HUES64 (cell line): ENCODE measurements around the gene CPLANE2.
"Not testable (repeated sequence)": the region's sequence is repeated elsewhere in the genome, so short reads cannot be mapped to it uniquely, and the experiment has no call there.

Experiments used
- H3K27ac ChIP-seq: 2 replicates; pipeline ENCODE4 v1.7.0; 2013; ENCODE audit warnings: low read depth, low read length, inconsistent platforms
- H3K27me3 ChIP-seq: 2 replicates; pipeline ENCODE4 v1.6.1; 2013; ENCODE audit warnings: mild to moderate bottlenecking, low read length; ENCODE audit not compliant: insufficient read depth
- H3K36me3 ChIP-seq: 2 replicates; pipeline ENCODE4 v1.6.1; 2013; ENCODE audit warnings: mild to moderate bottlenecking, low read length; ENCODE audit not compliant: insufficient read depth
- H3K4me1 ChIP-seq: 2 replicates; pipeline ENCODE4 v1.6.1; 2013; ENCODE audit warnings: mild to moderate bottlenecking, low read length, moderate library complexity; ENCODE audit not compliant: insufficient read depth
- H3K4me3 ChIP-seq: 2 replicates; pipeline ENCODE4 v1.5.1; 2013; ENCODE audit warnings: mild to moderate bottlenecking, low read length, moderate library complexity
- H3K9ac ChIP-seq: 2 replicates; pipeline ENCODE4 v1.6.1; 2013; ENCODE audit warnings: mild to moderate bottlenecking, low read depth, low read length
- H3K9me3 ChIP-seq: 2 replicates; pipeline ENCODE4 v1.6.1; 2013; ENCODE audit warnings: low read depth, low read length; ENCODE audit not compliant: insufficient read depth
- WGBS: fragments of 150-250, 120-280 bp; methylation state at CpG from one replicate; pipeline ENCODE4 v1.1.7; 2013; ENCODE audit warnings: missing lambda C conversion rate; 5-methylcytosine and 5-hydroxymethylcytosine counted together

The CPLANE2 gene

DNA sequence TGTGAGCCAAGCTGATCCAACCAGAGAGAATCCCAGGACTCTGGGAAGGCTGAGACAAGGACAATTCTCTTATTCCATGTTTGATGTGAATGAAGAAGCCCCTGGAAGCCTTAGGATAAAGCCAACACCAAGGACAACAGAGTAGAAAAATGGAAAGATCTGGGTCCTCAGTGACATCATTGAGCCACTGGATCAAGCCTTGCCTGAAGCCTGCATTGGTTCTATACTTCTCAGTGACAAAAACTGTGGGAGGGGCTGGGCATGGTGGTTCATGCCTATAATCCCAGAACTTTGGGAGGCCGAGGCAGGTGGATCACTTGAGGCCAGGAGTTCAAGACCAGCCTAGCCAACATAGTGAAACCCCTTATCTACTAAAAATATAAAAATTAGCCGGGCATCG is 40.1 kb downstream of the CPLANE2 start:
- whole genome bisulfite sequencing, result 88% methylated on average over 3 of the region's 3 CpGs
- Histone ChIP-seq H3K9me3 (no peaks in the 10 kb centered on the region), H3K36me3 (peaks cover 24% of the 10 kb centered on the region), H3K27ac (no peak overlapping the region), H3K4me3 (no peak overlapping the region), H3K4me1 (no peaks in the 10 kb centered on the region), H3K27me3 (no peaks in the 10 kb centered on the region), H3K9ac (no peak overlapping the region)

DNA sequence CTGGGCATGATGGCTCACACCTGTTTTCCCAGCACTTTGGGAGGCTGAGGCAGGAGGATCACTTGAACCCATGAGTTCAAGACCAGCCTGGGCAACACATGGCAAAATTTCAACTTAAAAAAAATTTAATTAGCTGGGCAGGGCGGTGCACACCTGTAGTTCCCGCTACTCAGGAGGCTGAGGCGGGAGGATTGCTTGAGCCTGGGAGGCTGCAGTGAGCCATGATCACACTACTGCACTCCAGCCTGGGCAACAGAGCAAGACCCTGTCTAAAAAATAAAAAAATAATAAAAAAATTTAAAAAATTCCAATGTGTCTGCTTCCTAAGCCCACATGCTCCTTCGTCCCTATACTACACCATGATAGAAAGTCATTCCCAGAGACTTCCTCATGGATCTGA is 40.8 kb downstream of the CPLANE2 start:
- not testable (repeated sequence) for H3K4me3 ChIP-seq, H3K27ac ChIP-seq, H3K9me3 ChIP-seq, H3K4me1 ChIP-seq, H3K9ac ChIP-seq, H3K27me3 ChIP-seq
- peaks cover 18% of the 10 kb centered on the region for H3K36me3 ChIP-seq
- WGBS, result 97% methylated on average over 4 of the region's 4 CpGs

DNA sequence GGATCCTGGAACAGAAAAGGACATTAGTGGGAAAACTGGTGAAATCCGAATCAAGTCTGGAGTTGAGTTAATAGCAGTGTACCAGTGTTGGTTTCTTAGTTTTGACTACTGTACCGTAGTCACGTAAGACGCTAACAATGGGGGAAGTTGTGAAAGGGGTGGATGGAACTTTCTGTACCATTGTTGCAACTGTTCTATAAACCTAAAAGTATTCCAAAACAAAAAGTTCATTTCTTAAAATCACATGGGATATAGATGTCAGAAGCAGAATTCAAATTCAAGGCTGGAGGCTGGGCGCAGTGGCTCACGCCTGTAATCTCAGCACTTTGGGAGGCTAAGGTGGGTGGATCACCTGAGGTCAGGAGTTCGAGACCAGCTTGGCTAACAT is 41.5 kb downstream of the CPLANE2 start:
- Histone ChIP-seq H3K4me1 (no peaks in the 10 kb centered on the region), H3K27ac (no peak overlapping the region), H3K36me3 (peaks cover 18% of the 10 kb centered on the region), H3K27me3 (no peaks in the 10 kb centered on the region), H3K4me3 (no peak overlapping the region), H3K9me3 (no peaks in the 10 kb centered on the region), H3K9ac (no peak overlapping the region)
- WGBS, result 96% methylated on average over 7 of the region's 7 CpGs

DNA sequence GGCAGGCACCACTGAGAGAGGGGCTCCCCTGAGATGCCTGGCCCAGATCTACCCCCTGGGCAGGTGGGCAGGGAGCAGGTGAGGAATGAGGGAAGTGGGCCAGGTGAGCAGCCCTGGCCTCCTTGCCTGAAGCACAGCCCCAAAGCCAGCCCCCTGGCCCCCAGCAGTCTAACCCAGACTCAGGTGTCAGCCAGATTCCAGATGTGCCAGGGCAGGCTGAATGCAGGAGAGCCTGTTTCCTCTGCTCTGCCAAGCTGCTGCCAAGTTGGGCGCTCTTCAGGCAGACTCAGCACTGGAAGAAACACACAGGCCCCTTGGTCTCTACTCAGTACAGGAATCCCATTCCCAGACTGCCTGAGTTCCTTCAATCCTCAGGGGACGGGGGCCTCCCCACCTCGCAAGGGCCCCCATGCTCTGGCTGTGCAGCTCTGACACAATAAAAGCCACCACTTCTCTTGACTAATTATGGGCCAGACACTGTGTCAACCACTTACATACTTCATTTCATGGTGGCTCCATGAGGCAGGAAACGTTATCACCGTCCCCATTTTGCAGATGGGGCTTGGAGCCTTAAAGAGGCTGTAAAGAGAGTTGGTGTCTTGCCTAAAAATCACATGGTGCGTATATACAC is 45.0 kb downstream of the CPLANE2 start:
- no peaks in the 10 kb centered on the region for H3K36me3 ChIP-seq
- no peak overlapping the region for H3K9ac ChIP-seq
- 97% methylated on average over 5 of the region's 6 CpGs for WGBS
- H3K27me3 ChIP-seq, result no peaks in the 10 kb centered on the region
- H3K9me3 ChIP-seq, result no peaks in the 10 kb centered on the region
- H3K4me3 ChIP-seq, result no peak overlapping the region
- H3K4me1 ChIP-seq, result no peaks in the 10 kb centered on the region
- no peak overlapping the region for H3K27ac ChIP-seq

DNA sequence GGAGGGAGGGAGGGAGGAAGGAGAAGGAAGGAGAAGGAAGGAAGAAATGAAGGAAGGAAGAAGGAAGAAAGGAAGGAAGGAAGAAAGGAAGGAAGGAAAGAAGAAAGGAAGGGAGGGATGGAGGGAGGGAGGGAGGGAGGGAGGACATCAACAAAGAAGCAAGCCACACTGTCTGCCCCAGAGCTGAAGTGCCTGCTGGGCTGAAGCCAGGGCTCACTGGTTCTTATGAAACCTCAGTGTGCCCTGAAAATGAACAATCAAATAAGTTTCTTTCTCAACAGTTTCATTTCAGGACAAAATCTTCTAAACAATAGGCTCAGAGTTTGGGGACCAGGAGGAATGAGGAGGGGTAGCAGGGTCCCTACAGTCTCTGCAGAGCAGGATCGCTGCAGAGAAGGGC is 45.7 kb downstream of the CPLANE2 start:
- no peaks in the 10 kb centered on the region for H3K27me3 ChIP-seq
- H3K27ac ChIP-seq, result no peak overlapping the region
- 74% methylated on average over 1 of the region's 1 CpG for WGBS
- H3K9ac ChIP-seq, result no peak overlapping the region
- H3K36me3 ChIP-seq, result no peaks in the 10 kb centered on the region
- no peaks in the 10 kb centered on the region for H3K4me1 ChIP-seq
- H3K4me3 ChIP-seq, result no peak overlapping the region
- no peaks in the 10 kb centered on the region for H3K9me3 ChIP-seq

DNA sequence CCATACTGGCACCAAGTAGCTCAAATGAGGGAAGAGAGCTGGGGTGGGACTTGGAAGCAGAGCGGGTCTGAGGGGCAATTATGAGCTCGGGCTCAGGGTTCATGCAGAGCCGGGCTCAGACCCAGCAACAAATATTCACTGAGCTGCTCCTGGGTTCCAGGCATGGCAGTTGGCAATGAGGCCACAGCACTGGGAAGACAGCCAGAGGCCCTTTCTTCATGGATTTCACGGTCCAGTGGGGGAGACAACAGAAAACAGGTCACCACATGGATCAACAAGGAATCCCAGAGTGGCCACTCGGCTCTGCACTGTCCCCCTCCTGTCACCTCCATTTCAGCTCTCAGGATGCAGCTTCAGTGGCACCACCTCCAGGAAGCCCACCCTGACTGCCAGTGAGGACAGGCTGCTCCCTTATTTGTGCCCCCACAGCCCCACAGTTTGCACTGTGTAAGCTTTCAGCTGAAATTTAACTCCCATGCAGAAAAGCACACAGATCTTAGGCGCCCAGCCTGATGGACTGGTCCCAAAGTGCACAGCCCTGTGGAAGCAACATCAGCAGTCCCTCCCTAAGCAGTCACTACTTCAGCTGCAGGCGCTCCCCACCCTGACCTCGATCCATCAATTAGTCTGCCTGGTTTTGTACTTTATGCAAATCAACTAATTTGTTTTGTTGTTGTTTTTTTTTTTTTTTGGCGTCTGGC is 46.9 kb downstream of the CPLANE2 start:
- Histone ChIP-seq H3K4me3 (no peak overlapping the region), H3K27ac (no peak overlapping the region), H3K4me1 (no peaks in the 10 kb centered on the region), H3K9ac (no peak overlapping the region), H3K36me3 (no peaks in the 10 kb centered on the region), H3K27me3 (no peaks in the 10 kb centered on the region), H3K9me3 (no peaks in the 10 kb centered on the region)
- 71% methylated on average over 9 of the region's 9 CpGs for WGBS

DNA sequence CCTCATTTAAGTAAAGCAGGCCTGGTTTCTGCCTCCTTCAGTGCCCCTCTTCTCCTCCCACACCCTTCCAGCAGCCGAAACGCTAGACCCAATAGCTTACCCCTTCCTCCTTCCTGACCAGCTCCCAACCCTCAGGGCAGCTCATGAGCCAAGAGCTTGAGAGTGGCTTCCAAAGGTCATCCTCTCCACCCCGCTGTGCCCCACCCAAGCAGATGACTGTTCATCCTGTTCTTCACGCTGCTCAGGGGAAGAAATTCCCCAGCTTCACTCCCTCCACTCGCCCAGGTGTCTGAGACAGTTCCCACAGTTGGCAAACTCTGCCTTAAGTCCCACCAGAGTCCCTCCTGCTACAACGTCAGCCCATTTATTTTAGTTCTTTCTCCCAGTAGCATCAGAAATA is 48.0 kb downstream of the CPLANE2 start:
- H3K4me3 ChIP-seq, result no peak overlapping the region
- H3K36me3 ChIP-seq, result no peaks in the 10 kb centered on the region
- no peaks in the 10 kb centered on the region for H3K27me3 ChIP-seq
- 77% methylated on average over 6 of the region's 6 CpGs for WGBS
- no peak overlapping the region for H3K27ac ChIP-seq
- H3K9me3 ChIP-seq, result no peaks in the 10 kb centered on the region
- no peak overlapping the region for H3K9ac ChIP-seq
- H3K4me1 ChIP-seq, result no peaks in the 10 kb centered on the region

DNA sequence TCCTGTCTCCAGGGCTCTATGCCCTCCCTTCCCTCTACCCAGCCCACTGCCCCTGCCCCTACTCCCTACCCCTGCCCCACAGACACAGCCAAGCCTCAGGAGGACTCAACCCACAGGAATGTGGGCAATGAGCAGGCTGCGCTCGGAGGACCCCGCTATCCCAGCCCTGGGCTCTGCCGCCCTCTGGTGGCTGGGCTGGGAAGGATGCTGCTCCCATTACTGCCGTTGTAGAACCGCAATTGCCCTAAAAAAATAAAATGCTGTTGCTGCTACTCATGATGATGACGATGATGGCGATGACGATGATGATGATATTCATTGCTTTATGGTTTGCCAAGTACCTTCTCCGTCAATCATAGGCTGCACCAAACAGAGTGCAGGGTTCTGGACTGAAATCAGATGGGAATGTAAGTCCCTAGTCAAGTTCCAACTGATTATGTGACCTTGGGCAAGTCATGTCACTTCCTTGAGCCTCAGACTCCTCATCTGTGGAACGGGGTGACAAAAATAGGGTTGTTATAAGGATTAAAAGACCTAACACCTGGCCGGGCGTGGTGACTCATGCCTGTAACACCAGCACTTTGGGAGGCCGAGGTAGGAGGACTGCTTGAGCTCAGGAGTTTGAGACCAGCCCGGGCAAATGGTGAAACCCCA is 49.1 kb downstream of the CPLANE2 start:
- Histone ChIP-seq H3K9ac (no peak overlapping the region), H3K4me1 (no peaks in the 10 kb centered on the region), H3K4me3 (no peak overlapping the region), H3K36me3 (no peaks in the 10 kb centered on the region), H3K27me3 (no peaks in the 10 kb centered on the region), H3K27ac (no peak overlapping the region), H3K9me3 (no peaks in the 10 kb centered on the region)
- WGBS, result 32% methylated on average over 15 of the region's 15 CpGs

DNA sequence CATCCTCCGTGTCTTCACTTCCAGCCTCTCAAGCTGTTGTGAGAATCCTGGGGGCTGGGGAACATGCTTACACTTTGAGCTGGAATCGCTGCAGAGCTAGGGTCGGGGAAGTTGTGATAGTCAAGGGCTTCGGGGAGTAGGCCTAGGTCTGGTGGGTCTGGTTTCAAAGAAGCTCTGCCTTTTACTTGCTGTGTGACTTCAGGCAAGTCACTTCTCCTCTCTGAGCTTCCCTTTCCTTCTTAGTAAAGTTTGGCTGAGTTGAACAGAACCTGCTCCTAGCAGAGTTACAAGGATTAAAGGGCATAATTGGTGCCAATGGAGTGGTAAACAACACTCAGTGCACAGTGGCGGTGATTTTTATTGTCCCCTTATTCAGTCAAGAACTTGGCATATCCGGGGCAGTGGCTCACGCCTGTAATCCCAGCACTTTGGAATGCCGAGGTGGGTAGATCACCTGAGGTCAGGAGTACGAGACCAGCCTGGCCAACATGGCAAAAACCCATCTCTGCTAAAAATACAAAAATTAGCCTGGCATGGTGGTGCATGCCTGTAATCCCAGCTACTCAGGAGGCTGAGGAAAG is 50.2 kb downstream of the CPLANE2 start:
- no peak overlapping the region for H3K9ac ChIP-seq
- WGBS, result 92% methylated on average over 9 of the region's 9 CpGs

DNA sequence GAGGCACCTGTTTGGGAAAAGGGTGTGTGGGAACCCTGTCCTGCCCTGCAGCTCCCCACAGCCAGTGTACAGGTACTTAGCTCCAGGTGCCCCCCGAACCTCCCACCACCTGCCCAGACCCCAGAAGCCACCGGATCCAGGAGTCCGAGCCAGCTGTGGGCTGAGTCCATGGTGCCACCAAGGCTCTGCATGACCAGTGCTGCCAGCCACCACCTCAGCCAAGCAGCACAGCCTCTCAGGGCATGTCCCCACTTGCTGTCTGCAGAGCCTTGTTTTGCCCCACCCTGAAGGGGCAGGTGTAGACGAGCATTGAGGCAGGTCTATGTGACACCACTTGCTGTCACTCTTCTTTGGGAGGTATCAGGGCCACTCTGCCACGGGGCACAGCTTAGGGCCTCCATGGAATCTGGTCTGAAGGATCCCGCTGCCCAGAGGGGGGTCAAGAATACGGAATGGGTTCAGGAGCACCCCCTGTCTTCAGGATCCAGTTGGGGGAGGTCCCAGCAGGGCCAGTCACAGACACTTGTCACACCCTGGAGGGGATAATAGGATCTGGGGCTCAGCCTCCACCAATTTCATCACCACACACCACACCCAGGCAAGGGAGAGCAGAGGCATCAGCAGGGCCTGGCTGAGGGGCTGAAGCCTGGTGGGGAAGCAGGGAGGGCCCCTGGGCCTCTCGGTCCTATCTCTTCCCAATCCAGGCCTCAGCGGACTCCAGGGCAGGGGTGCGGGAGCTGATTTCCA is 52.3 kb downstream of the CPLANE2 start:
- H3K9me3 ChIP-seq, result no peaks in the 10 kb centered on the region
- H3K4me1 ChIP-seq, result peaks cover 11% of the 10 kb centered on the region
- no peak overlapping the region for H3K4me3 ChIP-seq
- 91% methylated on average over 10 of the region's 10 CpGs for WGBS
- H3K36me3 ChIP-seq, result no peaks in the 10 kb centered on the region
- H3K27me3 ChIP-seq, result no peaks in the 10 kb centered on the region
- no peak overlapping the region for H3K9ac ChIP-seq
- H3K27ac ChIP-seq, result no peak overlapping the region

More for the DNA sequence above, 50.2 kb downstream of the CPLANE2 start:
- H3K27me3 ChIP-seq, result no peaks in the 10 kb centered on the region
- no peaks in the 10 kb centered on the region for H3K36me3 ChIP-seq
- H3K4me1 ChIP-seq, result peaks cover 7% of the 10 kb centered on the region
- H3K27ac ChIP-seq, result no peak overlapping the region
- no peak overlapping the region for H3K4me3 ChIP-seq
- H3K9me3 ChIP-seq, result no peaks in the 10 kb centered on the region
